ENCODE measurements around the gene USP49.
"Not testable (repeated sequence)": the region's sequence is repeated elsewhere in the genome, so short reads cannot be mapped to it uniquely, and the experiment has no call there.

USP49 gene

DNA sequence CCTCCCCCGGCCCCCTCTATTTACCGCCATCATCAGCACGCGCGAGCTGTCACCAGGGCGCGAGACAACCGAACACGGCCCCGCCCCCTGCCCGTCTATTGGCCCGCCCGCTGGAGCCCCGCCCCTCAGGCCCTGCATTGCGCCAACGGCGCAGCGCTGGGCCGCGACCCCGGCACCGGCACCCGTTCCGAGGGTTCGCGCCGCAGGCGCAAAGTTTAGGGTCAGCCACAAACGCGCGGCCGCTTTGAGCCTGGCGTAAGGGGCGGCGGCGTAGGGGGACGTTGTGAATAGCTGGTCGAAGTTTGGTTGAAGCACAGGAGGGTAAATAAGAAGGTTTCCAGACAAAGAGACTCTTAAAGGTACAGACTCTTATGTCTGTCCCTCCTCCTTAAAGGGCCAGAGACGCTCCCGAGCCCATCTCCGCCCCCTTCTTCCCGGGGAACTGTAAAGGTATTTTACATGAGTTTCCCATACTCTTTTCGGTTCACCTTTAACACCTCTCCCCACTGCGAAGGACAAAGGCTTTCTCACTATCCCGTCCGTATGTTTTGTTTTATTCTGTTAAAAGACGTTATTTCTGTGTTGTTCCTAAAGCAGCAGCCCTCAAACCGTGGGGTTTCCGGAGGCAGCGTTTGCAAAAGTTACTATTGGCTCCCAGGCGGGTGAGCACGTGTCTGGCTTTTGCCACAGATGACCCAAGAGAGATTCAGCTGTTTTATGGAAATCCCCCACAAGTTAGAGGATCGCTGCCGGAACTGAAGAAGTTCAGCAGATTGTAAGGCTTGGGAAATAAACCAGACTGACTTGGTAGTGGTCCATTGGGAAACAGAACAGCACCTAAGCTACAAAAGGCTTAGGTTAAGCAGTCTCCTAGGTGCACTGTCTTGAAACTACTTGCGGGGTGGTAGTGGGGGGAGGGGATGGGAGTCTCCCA is at the start of gene USP49:
Gene USP49, minus strand, starts transcription at position 76 of the 934 bp plus-strand sequence. CDS start 88,392 bp downstream, outside the sequence.
- DNase-seq = peak; percentile 93

DNA sequence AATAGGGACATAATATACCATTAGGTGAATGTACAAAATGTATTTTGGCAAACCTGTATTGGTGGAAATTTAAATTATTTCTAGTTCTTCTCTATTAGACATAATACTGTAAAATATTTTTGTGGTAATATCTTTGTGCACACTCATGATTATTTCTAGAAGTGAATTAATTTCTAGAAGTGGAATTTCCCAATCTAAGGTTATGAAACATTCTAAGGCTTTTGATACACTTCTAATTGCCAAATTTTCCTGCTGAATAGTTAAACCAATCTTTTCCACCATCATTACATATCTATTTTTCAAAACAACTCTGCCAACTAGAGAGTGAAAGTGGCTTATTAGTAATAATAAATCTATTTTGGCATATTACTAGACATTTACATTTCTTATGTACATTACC is 48.3 kb upstream of the USP49 start:
- DNase-seq = no peak

DNA sequence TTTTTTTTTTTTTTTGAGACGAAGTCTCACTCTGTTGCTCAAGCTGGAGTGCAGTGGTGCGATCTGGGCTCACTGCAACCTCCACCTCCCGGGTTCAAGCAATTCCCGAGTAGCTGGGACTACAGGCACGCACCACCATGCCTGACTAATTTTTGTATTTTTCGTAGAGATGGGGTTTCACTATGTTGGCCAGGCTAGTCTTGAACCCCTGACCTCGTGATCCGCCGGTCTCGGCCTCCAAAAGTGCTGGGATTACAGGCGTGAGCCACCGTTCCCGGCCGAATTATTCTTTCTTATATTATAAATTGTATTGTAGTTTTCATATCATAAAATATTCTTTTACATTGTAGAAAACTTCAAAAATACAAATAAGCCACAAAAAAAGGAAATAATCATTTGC is 47.7 kb upstream of the USP49 start:
- not testable (repeated sequence) for DNase-seq

DNA sequence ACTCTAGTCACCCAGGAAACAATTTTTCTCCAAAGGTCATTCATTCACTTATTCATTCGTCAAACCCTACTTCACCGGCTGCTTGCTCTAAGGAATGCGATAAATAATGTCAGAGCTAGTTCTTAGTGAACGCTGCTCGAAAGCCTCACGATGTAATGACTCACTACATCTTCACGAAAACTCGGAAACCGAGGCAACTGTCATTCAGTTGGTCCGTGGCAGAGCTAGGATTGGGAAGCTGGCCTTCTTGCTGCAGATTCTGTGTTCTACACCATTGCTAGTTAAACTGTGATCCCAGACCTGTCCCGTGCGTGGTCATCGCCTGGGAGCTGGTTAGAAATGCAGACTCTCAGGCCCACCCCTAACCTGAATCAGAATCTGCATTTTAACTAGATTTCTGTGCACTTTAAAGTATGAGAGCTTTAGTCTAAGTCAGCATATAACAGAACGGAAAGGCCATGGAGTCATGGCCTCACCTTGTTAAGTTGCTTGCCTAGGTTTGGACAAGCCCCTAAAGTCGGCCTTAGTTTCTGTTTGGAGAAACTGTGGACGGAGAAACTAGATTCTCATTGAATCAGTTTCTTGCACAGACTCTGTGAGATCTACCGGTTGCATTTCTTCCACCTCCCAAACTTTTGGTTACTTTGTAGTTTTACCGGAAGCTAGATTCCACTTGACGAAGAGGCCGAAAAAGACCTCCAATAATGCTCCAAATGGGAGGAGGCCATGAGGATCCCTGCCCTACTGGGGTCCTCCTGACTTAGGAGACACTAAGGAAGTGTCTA is 47.1 kb upstream of the USP49 start:
- DNase-seq = no peak

DNA sequence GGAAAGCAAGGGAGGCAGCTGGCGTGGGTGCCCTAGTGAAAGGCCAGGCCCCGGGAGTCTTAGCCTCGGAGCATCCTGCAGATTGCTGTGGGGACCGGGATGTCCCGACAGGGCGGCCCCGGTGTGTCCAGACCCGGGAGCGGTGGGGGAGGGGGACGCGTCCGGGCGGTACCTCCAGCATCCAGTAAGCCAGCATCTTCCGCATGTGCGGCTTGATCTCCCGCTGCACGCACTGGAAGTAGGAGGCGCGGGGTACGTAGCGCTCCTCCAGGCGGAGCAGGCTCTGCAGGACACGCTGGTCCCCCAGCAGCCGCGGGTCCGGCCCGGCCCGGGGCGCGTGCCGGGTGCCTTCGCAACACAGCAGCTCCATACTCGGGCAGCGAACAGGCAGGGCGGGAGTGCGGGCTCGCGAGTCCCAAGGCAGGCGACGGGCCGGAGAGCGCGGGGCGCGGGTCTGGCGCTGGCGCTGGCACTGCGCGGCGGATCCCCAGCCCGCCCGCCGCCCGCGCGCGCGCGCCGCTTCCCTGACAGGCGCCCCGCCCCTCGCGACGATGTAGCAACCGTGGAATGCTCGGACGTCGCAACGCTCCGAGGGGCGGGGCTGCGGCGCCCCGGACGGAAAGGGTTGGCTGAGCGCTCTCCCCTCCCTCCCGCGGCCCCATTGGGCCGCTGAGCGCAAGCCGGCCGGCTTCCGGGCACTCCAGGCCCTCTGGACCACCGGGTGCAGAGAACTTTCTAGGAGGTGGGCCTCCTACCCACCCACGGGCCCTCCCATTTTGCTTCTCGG is 46.3 kb upstream of the USP49 start, which contains the start of gene CCND3:
Gene CCND3, minus strand, starts transcription at position 529 of the 787 bp plus-strand sequence. Its CDS starts 159 bp downstream, at position 370.
- peak; percentile 79 for DNase-seq

DNA sequence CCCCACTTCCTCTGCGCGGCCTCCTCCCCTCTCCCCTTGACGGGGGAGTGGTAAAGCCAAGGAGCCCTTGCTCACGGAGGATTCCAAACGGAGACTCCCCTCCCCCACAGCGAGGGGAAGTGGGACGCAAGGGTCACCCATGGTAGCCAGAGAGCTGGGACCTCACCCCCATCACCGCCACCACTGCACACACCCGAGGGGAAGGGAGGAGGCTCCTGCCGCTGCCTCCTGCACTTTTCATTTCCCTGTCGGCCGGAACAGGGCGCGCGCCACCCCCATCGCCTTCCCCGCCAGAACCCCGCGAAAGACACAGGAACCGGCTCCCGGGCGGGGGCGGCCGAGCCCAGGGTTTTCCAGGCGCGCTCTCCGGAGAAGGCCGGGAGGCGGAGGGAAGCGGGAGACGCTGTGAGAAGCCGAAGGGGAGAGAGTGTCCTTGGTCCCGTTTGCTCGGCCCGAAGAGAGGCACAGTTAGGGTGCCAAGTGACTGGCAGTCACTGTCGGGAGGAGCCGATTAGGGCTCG is 45.6 kb upstream of the USP49 start:
- DNase-seq = no peak

DNA sequence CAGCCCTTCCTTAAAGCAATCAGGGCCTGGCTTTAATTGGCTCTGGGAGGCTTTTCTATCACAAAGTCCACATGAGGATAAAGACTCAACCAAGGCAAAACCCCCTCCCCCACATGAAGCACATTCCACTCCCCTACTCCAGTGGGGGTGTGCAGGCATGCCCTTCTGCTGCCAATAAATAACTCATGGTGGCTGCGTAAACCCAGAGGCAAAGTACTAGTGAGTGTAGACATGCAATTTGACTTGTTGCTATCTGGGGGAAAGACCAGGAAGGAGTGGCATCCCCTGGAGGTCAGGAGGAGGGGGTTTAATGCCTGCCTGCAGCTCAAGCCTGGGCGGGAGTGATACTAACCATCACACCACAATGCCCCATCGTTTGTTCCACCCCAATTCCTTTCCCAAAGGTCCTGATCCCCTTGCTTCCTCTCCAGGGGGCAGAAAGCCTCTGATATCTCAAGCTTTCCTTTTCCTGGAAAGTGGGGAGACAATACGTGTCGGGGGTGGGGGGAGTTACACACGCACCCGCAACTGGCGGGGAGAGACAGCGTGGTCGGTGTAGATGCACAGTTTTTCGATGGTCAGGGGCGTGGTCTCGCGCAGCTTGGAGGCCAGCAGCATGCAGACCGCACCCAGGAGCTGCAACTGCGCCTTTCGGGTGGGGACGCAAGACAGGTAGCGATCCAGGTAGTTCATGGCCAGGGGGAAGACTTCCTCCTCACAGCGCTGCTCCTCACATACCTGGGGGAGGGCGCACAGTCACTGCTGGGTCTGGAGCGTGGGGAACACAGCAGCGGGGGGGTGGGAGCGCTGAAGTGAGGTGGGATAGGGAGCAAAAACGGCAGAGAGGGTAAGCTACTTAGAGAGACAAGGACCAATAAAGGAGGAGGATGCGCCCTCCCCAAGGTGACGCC is 44.9 kb upstream of the USP49 start:
- no peak for DNase-seq

DNA sequence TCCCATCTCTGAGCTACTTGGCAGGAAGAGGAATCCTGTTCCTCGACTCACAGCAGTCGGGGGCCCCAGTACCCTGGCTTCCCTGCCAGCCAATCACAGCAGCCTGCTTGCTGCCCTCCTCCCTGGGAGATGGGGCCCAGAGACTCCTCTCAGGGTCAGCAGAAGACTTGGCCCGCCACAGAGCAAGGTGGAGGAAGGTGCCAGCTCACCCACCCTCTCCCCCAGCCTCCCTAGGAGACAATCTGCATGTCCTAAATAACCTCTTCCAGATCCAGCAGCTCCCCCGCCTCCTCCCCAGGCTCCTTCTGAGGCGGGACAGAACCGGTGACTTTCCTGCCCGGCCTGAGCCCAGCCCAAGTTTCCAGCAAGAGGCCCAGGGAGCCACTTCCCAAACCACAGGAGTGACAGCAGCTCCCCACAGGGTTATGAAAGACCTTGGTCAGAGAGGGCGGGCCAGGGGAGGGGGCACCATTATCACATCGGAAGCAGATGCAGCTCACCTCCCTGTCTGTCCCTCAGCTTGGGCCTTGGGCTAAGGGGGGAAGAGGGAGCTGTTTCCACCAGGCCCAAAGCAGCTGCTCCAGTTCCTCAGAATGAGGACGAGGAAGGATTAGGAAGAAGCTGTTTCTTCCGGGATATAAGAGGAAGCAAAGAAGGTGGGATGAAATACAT is 44.1 kb upstream of the USP49 start:
- no peak for DNase-seq

DNA sequence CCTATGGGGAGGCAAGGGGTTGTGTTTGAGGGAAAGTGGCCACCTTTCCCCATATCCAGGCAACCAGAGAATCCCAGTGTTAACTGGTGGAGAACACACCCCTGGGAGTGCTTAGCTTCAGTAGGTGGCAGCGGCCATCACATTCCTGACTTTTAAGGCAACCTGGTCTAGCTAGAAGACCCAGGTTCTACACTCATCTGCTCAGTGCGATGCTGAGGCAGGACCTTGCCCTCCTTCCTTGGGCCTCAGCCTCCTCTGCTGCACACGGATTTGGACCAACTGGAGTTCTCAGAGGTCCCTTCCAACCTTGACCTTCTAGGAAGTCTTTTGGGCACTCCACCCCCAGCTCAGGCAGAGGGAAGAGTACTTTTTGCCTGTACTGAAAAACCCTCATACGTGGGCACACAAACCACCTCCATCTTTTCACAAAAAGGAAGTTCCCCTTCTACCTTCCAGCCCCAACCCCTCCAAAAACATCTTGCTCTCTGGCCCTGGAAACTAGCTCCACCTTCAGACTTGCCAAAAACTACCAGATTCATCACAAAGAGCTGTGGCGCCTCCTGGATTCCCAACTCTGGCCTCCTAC is 43.5 kb upstream of the USP49 start:
- DNase-seq = no peak

DNA sequence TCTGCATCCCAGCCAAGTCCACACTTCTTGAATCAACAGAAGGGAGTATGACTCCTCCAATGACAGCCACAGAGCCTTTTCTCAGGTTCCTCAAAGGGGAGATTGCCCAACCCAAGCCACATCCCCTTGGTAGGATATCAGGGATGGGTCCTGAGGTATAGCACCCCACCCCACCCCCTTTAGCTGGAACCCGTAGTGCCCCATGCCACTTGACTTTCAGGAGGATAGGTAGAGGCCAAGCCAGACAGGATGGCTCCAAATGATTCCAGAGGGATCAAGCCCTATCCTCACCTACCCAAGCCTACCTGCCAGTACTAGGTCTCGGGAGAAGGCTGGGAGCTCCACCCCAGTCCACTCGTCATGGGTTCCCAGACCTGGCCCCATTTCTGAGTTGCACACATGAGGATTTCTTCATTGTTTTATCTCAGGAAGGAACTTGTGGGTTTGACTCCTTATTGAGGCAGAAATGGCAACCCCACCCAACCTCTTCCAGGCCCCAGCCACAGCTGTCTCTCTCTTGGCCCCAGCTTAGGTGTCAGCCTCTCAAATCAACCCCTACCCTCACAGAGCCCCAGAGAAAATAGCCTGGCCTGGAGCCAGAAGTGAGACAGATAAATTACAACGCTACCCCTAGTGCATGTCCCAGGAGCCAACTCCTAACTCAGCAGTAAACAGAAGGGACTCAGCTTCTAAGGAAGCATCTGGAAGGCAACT is 42.8 kb upstream of the USP49 start:
- no peak for DNase-seq

DNA sequence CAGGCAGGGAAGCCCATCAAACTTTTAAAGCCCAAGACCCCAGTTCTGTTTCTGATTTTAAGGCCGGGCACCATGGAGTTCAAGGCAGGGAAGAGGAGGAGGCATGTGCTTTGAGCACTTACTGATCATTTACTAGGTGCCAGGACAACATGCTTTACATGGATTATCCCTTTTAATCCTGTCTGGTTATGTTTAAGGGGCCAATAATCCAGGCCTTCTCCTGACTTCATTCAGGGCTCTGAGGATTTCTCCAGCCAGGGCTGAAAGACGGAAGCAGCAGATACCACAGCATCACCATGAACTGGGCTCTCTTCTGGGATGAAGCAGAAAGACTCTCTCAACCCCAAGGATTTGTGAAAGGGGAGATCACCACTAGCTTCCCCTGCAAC is 42.3 kb upstream of the USP49 start:
- DNase-seq = no peak

DNA sequence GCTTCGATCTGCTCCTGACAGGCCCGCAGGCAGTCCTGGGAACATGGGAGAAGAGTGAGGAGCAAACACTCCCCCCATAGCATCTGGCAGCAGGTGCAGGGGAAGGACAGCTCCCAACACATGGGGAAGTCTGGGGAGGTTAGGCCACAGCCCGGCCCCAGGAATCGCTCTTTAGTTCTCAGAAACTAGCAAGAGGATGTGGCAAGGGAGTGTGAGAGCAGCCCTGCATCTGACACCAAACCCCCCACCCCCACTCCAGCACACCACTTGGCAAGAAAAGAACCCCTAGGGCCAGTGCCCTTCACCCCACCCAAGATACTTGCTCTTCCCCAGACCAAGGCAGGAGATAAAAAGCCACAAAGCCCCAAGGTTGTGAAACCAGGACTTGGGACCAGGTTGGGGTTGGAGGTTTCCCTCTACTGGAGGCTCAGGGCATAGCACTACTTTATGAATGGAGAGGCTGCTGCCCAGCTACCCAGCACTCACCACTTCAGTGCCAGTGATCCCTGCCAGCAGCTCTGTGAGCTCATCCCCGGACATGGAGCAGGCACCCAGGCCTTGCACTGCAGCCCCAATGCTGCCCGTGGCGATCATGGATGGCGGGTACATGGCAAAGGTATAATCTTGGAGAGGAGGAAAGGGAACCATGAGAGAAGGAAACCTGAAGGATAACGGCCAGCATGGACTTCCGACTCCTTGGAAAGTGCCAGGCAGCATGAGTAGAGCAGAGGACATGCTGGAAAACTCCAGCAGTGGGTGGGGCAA is 41.1 kb upstream of the USP49 start:
- peak; percentile 31 for DNase-seq

DNA sequence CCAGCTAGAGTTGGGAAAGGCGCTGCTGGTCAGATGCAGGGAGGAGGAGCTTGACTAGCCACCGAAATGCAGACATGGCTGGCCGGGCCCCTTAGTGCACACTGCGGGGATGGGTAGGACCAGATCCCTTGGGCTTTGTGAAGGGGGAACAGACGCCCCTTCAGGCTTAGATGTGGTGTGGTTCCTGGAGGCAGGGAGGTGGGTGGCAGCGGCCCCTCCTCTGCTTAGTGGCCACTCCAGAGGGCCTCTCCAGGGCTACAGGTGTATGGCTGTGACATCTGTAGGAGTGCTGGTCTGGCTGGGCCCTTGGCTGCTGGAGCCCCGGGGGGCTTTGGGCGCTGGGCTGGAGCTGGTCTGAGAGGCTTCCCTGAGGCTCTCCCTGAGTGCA is 40.5 kb upstream of the USP49 start:
- DNase-seq = no peak

DNA sequence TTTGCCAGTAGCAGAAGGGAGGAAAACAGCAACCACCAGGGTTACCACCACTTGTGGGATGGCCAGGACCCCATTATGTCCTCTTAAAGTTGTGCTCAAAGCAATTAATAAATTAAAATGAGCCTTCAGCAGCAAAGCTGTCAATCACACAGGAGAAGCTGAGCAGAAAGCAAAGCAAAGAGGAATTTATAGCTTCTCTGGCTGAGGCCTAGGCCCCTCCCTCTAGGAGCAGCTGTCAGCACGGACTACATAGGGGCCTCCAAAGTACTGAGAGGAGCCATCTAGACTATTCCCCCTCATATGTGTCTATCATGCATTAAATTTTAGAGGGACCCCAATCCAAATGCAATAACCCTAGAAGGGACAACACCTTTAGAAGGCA is 40.0 kb upstream of the USP49 start:
- DNase-seq = no peak

DNA sequence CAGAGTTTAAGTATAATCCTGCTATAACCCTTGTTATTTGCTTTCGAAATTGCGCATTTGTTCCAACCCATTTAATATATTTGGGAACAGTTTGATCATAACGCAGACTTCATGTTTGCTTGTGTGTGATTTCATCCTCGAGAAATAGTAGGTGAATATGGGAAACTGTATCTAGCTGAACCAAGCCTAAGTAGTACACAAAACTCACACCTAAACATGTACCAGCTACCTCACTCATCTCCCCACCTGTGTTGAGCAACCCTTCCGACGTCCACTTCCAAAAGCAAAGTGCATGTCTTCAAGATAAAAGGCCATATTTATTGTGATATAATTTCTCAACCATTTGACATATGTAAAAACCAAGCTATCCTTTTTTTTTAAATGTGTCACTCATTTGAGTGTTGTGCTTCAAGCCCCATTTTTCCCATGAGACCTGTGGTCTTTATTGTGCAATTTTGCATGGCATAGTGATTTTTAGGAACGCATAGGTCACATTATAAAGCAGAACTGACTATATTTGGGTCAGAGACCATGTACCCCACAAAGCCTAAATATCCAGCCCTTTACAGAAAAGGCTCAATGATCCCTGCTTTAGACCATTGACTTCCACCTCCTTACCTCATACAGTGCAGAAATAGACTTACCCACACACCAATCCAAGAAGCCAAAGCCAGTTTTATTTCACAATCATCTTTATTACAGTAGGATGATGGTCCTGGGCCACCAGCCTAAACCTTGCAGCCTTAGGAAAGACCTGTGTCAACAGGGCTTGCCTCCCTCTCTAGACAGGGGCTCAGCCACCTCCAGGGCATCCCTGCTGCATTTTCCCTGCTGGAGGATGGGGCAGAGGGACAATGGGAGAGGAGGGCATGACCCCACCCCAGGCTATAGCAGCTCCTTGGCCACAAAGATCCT is 39.4 kb upstream of the USP49 start:
- DNase-seq = no peak

DNA sequence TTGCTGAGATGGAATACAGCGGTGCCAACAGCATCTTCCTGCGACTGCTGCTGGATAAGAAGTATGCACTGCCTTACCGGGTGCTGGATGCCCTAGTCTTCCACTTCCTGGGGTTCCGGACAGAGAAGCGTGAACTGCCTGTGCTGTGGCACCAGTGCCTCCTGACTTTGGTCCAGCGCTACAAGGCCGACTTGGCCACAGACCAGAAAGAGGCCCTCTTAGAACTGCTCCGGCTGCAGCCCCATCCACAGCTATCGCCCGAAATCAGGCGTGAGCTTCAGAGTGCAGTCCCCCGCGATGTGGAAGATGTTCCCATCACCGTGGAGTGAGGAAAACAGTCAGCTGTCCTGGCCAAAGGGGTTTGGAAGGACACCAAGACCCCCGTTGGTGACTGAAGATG is 37.2 kb upstream of the USP49 start:
- no peak for DNase-seq

DNA sequence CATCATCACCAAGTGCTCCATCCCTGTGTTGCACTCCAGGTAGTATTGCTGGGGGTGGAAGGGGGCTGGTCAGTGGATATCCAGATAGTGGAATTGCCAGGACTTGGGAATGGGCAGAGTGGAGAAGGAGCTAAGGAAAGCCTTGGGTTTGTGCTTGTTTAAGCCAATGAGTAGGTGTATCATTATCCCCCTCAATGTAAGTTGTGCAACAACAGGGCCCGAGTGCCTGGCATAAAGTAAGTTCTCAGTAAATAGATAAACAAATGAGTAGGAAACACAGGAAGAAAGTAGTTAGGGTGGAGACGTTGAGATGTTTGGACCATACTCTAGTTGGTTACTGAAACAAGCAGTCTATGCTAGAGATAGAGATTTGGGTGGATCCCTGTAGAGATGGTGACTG is 36.6 kb upstream of the USP49 start:
- no peak for DNase-seq

DNA sequence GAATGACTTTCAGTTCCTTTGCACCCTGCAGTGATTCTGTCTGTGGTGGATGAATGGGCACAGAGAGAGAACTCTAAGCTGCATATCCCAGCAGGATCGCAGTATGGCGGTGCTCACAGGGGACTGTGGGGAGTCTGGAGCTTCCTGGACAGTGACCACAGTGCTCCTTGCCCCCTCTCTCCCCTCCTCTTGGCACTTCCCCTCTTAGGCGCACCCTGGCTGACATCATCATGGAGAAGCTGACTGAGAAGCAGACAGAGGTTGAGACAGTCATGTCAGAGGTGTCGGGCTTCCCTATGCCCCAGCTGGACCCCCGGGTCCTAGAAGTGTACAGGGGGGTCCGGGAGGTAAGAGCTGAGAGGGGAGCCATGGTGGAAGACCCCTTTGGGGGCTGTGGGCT is 34.7 kb upstream of the USP49 start:
- DNase-seq = no peak

All from NCI-H1436 (cell line).